ENCODE data around the gene GRAP2. TPM values are rescaled to one million over a fixed set of nuclear protein-coding genes. Genes with fewer than 3 reads are reported as not detected.
"Not testable (repeated sequence)": the region's sequence is repeated elsewhere in the genome, so short reads cannot be mapped to it uniquely, and the experiment has no call there.

GRAP2 gene
- total RNA-seq, 1 experiment from 2014 or later: not detected

DNA sequence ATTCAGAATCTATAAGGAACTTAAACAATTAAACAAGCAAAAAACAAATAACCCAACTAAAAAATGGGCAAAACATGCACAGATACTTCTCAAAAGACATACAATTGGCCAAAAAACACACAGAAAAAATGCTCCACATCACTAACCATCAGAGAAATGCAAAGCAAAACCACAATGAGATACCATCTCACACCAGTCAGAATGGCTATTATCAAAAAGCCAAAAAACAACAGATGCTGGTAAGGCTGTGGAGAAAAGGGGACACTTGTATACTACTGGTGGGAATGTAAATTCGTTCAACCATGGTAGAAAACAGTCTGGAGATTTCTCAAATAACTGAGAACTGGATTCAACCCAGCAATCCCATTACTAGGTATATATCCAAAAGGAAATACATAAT lies 32.1 kb upstream of the GRAP2 start:
- H4K20me1 ChIP-seq (ENCODE audit: low read length): no peaks in the 10 kb centered on the region
- no peaks in the 10 kb centered on the region for H3K79me2 ChIP-seq (ENCODE audit: low read length)
- no peak overlapping the region for H3K27ac ChIP-seq (ENCODE audit: low read length)
- intact Hi-C loops (cut with micrococcal nuclease): no loop called here
- no peaks in the 10 kb centered on the region for H3K4me1 ChIP-seq (ENCODE audit: insufficient read depth, low read length)
- no peak overlapping the region for H3K4me2 ChIP-seq (ENCODE audit: low read length)
- no peak overlapping the region for H3K4me3 ChIP-seq (ENCODE audit: low read length)
- no peak overlapping the region for H2AFZ ChIP-seq (ENCODE audit: low read length)
- POLR2A ChIA-PET (ENCODE audit: unreplicated experiment): no interaction called here
- peaks cover 52% of the 10 kb centered on the region for H3K27me3 ChIP-seq (ENCODE audit: low read length)
- no peaks in the 10 kb centered on the region for H3K9me2 ChIP-seq (replicated peaks; ENCODE audit: low read length)
- H3K9me3 ChIP-seq (ENCODE audit: low read length): no peaks in the 10 kb centered on the region
- ATAC-seq (no peak), DNase-seq (no peak)
- no peak for TF ChIP-seq EZH2 (IDR thresholded peaks at IDR 0.05; ENCODE audit: low read length, unreplicated experiment)
- TF ChIP-seq EZH2phosphoT487 (IDR thresholded peaks at IDR 0.05; ENCODE audit: borderline replicate concordance, low read length): no peak
- TF ChIP-seq, protein P1, sequence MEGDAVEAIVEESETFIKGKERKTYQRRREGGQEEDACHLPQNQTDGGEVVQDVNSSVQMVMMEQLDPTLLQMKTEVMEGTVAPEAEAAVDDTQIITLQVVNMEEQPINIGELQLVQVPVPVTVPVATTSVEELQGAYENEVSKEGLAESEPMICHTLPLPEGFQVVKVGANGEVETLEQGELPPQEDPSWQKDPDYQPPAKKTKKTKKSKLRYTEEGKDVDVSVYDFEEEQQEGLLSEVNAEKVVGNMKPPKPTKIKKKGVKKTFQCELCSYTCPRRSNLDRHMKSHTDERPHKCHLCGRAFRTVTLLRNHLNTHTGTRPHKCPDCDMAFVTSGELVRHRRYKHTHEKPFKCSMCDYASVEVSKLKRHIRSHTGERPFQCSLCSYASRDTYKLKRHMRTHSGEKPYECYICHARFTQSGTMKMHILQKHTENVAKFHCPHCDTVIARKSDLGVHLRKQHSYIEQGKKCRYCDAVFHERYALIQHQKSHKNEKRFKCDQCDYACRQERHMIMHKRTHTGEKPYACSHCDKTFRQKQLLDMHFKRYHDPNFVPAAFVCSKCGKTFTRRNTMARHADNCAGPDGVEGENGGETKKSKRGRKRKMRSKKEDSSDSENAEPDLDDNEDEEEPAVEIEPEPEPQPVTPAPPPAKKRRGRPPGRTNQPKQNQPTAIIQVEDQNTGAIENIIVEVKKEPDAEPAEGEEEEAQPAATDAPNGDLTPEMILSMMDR (conservative IDR thresholded peaks at IDR 0.05; ENCODE audit: low read depth, low read length): no peak
- no TSS peak for BruUV-seq (replicated peaks)
- CTCF ChIA-PET: no interaction called here
- H3K36me3 ChIP-seq (ENCODE audit: low read depth, low read length): no peaks in the 10 kb centered on the region
- no peaks in the 10 kb centered on the region for H3F3A ChIP-seq (ENCODE audit: low read length, unreplicated experiment)
- no peak overlapping the region for H3K9ac ChIP-seq (ENCODE audit: low read length)

DNA sequence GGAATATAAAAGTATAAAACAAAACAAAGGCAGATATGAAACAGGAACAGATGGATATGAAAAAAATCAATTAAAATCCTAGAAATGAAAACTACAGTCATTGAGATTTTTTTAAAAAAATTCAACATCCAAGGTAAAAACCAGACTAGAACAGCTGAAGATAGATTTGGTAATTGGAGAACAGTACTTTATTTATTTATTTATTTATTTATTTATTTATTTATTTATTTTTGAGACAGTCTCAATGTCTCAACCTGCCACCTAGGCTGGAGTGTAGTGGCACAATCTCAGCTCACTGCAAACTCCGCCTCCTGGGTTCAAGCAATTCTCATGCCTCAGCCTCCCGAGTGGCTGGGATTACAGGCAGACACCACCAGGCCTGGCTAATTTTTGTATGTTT lies 31.1 kb upstream of the GRAP2 start:
- H4K20me1 ChIP-seq (ENCODE audit: low read length); H3K9me3 ChIP-seq (ENCODE audit: low read length); intact Hi-C loops (cut with micrococcal nuclease); H3K4me2 ChIP-seq (ENCODE audit: low read length); H3F3A ChIP-seq (ENCODE audit: low read length, unreplicated experiment); POLR2A ChIA-PET (ENCODE audit: unreplicated experiment); H2AFZ ChIP-seq (ENCODE audit: low read length); BruUV-seq (replicated peaks); H3K9ac ChIP-seq (ENCODE audit: low read length); DNase-seq; CTCF ChIA-PET; H3K4me3 ChIP-seq (ENCODE audit: low read length); H3K9me2 ChIP-seq (replicated peaks; ENCODE audit: low read length); H3K27ac ChIP-seq (ENCODE audit: low read length); H3K36me3 ChIP-seq (ENCODE audit: low read depth, low read length); H3K79me2 ChIP-seq (ENCODE audit: low read length); H3K4me1 ChIP-seq (ENCODE audit: insufficient read depth, low read length); ATAC-seq: not testable (repeated sequence)
- H3K27me3 ChIP-seq (ENCODE audit: low read length): peaks cover 51% of the 10 kb centered on the region

DNA sequence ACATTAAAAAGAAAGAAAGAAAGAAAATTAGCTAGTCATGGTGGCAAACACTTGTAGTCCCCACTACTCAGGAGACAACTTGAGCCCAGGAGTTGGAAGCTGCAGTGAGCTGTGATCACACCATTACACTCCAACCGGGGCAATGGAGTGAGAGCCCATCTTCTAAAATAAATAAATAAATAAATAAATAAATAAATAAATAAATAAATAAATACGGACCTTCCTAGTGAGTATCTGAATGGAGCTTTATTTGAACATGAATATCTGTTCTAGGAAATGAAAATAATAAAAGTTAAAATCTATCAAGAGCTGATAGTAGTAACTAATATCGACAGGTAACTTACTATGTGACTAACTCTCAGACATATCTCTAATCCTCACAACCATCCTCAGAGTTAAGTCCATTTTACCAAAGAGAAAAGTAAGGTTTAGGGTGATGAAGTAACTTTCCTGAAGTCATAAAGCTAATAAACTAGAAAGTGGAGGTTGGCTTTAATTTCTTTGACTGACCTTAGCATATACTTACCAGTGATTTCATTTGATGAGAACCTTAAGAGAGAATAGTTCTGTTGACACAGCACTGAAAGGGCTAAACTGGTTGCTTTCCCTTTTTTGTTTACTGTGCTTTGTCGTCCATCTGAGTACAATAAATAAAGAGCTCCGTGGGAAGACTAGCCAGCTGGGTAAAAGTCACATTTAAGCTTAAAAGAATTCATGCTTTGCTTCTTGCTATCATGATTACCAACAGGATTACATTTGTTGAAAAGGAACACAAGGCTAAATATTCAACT lies 29.7 kb upstream of the GRAP2 start:
- TF ChIP-seq, protein P1 (conservative IDR thresholded peaks at IDR 0.05; ENCODE audit: low read depth, low read length): no peak
- TF ChIP-seq EZH2 (IDR thresholded peaks at IDR 0.05; ENCODE audit: low read length, unreplicated experiment) (no peak), EZH2phosphoT487 (IDR thresholded peaks at IDR 0.05; ENCODE audit: borderline replicate concordance, low read length) (no peak)
- no peaks in the 10 kb centered on the region for H3K79me2 ChIP-seq (ENCODE audit: low read length)
- CTCF ChIA-PET: no interaction called here
- no peaks in the 10 kb centered on the region for H3F3A ChIP-seq (ENCODE audit: low read length, unreplicated experiment)
- no peak overlapping the region for H2AFZ ChIP-seq (ENCODE audit: low read length)
- no peaks in the 10 kb centered on the region for H3K9me2 ChIP-seq (replicated peaks; ENCODE audit: low read length)
- ATAC-seq (no peak), DNase-seq (no peak)
- POLR2A ChIA-PET (ENCODE audit: unreplicated experiment): no interaction called here
- H3K9me3 ChIP-seq (ENCODE audit: low read length): no peaks in the 10 kb centered on the region
- peaks cover 39% of the 10 kb centered on the region for H3K27me3 ChIP-seq (ENCODE audit: low read length)
- H3K36me3 ChIP-seq (ENCODE audit: low read depth, low read length): no peaks in the 10 kb centered on the region
- no peak overlapping the region for H3K9ac ChIP-seq (ENCODE audit: low read length)
- H3K27ac ChIP-seq (ENCODE audit: low read length): no peak overlapping the region
- H3K4me3 ChIP-seq (ENCODE audit: low read length): no peak overlapping the region
- no peaks in the 10 kb centered on the region for H4K20me1 ChIP-seq (ENCODE audit: low read length)
- no peaks in the 10 kb centered on the region for H3K4me1 ChIP-seq (ENCODE audit: insufficient read depth, low read length)
- H3K4me2 ChIP-seq (ENCODE audit: low read length): no peak overlapping the region
- intact Hi-C loops (cut with micrococcal nuclease): no loop called here
- BruUV-seq (replicated peaks): no TSS peak

All from PC-3 (cell line).